Heart right ventricle (tissue), 16 donors: ENCODE data around the gene THAP9. TPM values are rescaled to one million over a fixed set of nuclear protein-coding genes. Genes with fewer than 3 reads are reported as not detected.

Source experiments
- ATAC-seq, 8 donors: fragments of 200-7000 bp; cut with Tn5 transposase; one replicate each; pipeline ENCODE4 v1.9.1; 2020; ENCODE audit warnings: mild to moderate bottlenecking in 8 of 8, moderate library complexity in 8 of 8, moderate number of reproducible peaks in 1 of 8
- DNase-seq, 2 donors: peaks; one replicate each; pipeline ENCODE4 v3.0.0-alpha.2; 2020
- H3K27ac ChIP-seq, 10 donors: fragments of 200-600 bp; sonication (generic) in 2 of 10; one replicate each; pipeline versions ENCODE4 v1.5.0 to v1.8.0; 2020 to 2022; ENCODE audit warnings: mild to moderate bottlenecking in 3 of 10
- H3K27me3 ChIP-seq, 7 donors: fragments of 200-600 bp; one replicate each; pipeline ENCODE4 v1.8.0; 2021 to 2022; ENCODE audit warnings: mild to moderate bottlenecking in 2 of 7
- H3K36me3 ChIP-seq, 9 donors: fragments of 200-600 bp; sonication (generic) in 1 of 9; one replicate each; pipeline versions ENCODE4 v1.5.0 to v1.8.0; 2020 to 2022; ENCODE audit warnings: mild to moderate bottlenecking in 2 of 9
- H3K4me1 ChIP-seq, 9 donors: fragments of 200-600 bp; sonication (generic) in 1 of 9; one replicate each; pipeline versions ENCODE4 v1.5.0 to v1.8.0; 2020 to 2022; ENCODE audit warnings: mild to moderate bottlenecking in 4 of 9
- H3K4me3 ChIP-seq, 10 donors: fragments of 200-600 bp; sonication (generic) in 2 of 10; one replicate each; pipeline versions ENCODE4 v1.5.0 to v1.8.0; 2020 to 2022; ENCODE audit warnings: mild to moderate bottlenecking in 7 of 10, moderate library complexity in 2 of 10
- H3K9me3 ChIP-seq, 11 donors: fragments of 200-600 bp in 10 of 11; sonication (generic) in 2 of 11; one replicate each; pipeline versions ENCODE4 v1.5.0 to v1.8.0; 2013 to 2022; ENCODE audit warnings: mild to moderate bottlenecking in 2 of 11, control low read depth in 1 of 11, moderate library complexity in 1 of 11
- WGBS, 2 donors: extraction: QIAGEN DNeasy Blood & Tissue Kit; methylation state at CpG; one replicate each; pipeline ENCODE4 v1.1.7; 2013; ENCODE audit warnings: inconsistent platforms in 1 of 2; 5-methylcytosine and 5-hydroxymethylcytosine counted together
- intact Hi-C, 10 donors: fragments of 100-400 bp; cut with DNase I; formaldehyde crosslinking; loops; one replicate each; pipeline versions ENCODE4 v1.11.1 to v1.14.2; 2022
- polyA plus RNA-seq, 2 donors: library from polyadenylated mRNA; stranded (reverse); fragments of 200-250 nt; gene quantifications; one replicate each; pipeline ENCODE4 v1.2.3, GENCODE V29; 2013
- total RNA-seq, 10 donors: library from RNA; stranded (reverse); fragmentation: NEBNext Ultra II Directional in 3 of 10; extraction: Animal tissue kit (Norgen Biotek cat#: 25700) in 3 of 10; gene quantifications; one replicate each; pipeline versions ENCODE4 v1.2.1 to v1.2.4, GENCODE V29; 2021 to 2023
- TF ChIP-seq, protein P1 (sequence below), 9 donors: fragments of 200-600 bp; sonication (generic) in 2 of 9; IDR thresholded peaks; one replicate each; pipeline versions ENCODE4 v1.5.0 to v1.8.0; 2021 to 2022; ENCODE audit warnings: antibody characterized with exemption in 9 of 9, mild to moderate bottlenecking in 5 of 9, moderate library complexity in 1 of 9
- donor health status: Arrhythmogenic right ventricular cardiomyopathy.
- donor health status: ischemic (EF 13 %, LVEDD 7.1; RV severe dilation, severe dysfunction).
- donor health status: healthy with polysubstance abuse.
- donor health status: DM: no; HTN: yes; CAD: no.
- donor health status: DM: no; HTN: no; CAD: no.
- donor health status: ischemic (EF 25% LVEDD 6.9; RV normal size, moderate dysfunction).
- donor health status: ischemic (EF 25% LVEDD 5.7; RV mildly dilated, moderate dysfunction).
- donor health status: healthy.
- donor health status: DM: yes; HTN: yes; CAD: no.
- donor health status: Ischemic cardiomyopathy.
- donor health status: ischemic (EF 35%, LVEDD 5.7; RV mildly dilated, moderate dysfunction).
- donor health status: nonischemic (EF 11% LVEDD 7.7; RV severe dilation, severe dysfunction).
- donor health status: DM: yes; HTN: yes; CAD: no.
- donor health status: PGD.
- donor health status: ischemic (EF 29% LVEDD 5.4; RV normal size, mild dysfunction).
- donor health status: nonischemic (EF 23%, LVEDD 6.1; RV moderate dilation, normal function).

THAP9 gene
- total and polyA plus RNA-seq, 12 donors, result 1.9 to 9.1 (median 5.7) TPM

DNA sequence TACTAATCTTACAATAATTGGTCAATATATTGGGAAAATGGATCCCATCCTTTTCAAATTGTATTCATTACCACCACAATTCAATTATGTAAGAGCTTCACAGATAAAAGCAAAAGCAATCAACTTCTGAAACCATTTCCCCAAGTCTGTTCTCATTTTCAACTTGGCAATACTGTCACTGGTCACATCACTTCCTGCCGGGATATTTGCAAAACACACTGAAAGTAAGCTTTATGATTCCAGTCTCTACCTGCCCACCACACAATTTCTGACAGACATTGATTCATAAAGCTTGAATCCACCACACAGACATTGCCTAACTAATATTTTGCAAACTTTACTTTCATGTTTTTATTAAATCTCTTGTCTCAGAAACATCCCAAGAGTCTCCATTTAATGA lies 56.5 kb downstream of the THAP9 start:
- no peaks in the 10 kb centered on the region for H3K27me3 ChIP-seq
- 81 to 83% methylated on average over 1 of the region's 1 CpG for WGBS, 2 donors
- no peak for DNase-seq
- no peak overlapping the region for H3K4me3 ChIP-seq
- H3K36me3 ChIP-seq, result peaks cover 0 to 31% (median 3%) of the 10 kb centered on the region in 9 donors
- H3K4me1 ChIP-seq, result peaks cover 0 to 11% (median 0%) of the 10 kb centered on the region in 9 donors
- TF ChIP-seq, protein P1, sequence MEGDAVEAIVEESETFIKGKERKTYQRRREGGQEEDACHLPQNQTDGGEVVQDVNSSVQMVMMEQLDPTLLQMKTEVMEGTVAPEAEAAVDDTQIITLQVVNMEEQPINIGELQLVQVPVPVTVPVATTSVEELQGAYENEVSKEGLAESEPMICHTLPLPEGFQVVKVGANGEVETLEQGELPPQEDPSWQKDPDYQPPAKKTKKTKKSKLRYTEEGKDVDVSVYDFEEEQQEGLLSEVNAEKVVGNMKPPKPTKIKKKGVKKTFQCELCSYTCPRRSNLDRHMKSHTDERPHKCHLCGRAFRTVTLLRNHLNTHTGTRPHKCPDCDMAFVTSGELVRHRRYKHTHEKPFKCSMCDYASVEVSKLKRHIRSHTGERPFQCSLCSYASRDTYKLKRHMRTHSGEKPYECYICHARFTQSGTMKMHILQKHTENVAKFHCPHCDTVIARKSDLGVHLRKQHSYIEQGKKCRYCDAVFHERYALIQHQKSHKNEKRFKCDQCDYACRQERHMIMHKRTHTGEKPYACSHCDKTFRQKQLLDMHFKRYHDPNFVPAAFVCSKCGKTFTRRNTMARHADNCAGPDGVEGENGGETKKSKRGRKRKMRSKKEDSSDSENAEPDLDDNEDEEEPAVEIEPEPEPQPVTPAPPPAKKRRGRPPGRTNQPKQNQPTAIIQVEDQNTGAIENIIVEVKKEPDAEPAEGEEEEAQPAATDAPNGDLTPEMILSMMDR (IDR thresholded peaks at IDR 0.05), result no peak
- ATAC-seq, result no peak
- no peak overlapping the region for H3K27ac ChIP-seq
- intact Hi-C loops, result no loop called here
- H3K9me3 ChIP-seq, result no peaks in the 10 kb centered on the region

DNA sequence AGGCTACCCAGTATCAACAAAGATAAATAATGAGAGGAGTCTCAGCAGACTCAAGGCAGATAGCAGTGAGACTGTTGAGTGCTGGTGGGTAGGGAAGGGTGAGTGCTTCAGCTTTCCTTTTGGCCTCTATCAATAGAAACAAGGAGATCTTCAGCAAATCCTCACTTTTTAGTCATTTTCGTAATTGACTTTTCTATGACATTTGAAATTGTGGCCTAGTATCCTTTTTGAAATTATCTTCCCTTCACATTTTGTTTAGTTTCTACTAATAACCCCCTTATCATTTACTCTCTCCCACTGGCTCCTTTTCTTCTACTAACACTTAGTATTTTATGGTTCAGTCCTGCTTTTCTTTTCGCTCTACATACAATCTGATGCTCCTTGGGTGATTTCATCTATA lies 65.2 kb downstream of the THAP9 start:
- 93 to 100% methylated on average over 2 of the region's 2 CpGs for WGBS, 2 donors
- Histone ChIP-seq H3K36me3 (peaks cover 0 to 81% (median 16%) of the 10 kb centered on the region in 9 donors), H3K9me3 (no peaks in the 10 kb centered on the region), H3K27ac (no peak overlapping the region), H3K4me1 (no peaks in the 10 kb centered on the region), H3K4me3 (no peak overlapping the region), H3K27me3 (no peaks in the 10 kb centered on the region)
- intact Hi-C loops, result no loop called here
- TF ChIP-seq, protein P1 (IDR thresholded peaks at IDR 0.05), result no peak
- no peak for ATAC-seq
- DNase-seq, result no peak

DNA sequence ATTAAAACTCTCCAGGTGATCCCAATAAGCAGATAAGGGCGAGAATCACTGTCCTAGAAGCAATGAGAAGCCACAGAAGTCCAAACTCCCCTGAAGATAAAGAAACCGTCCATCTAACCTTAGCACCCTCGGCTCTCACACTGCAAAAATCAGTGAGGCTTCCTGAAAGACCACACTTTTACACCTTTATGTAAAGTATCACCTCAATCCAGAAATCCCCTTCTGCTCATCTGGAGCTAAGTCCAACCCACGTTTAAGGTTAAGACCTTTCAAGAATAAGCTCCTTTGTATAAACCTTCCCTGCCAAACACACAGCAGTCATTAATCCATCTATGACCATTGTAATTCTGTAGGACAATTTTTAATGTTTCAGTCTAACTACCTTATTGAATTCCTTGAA lies 68.4 kb downstream of the THAP9 start:
- Histone ChIP-seq H3K27ac (no peak overlapping the region), H3K4me3 (no peak overlapping the region), H3K4me1 (no peaks in the 10 kb centered on the region), H3K27me3 (no peaks in the 10 kb centered on the region), H3K9me3 (no peaks in the 10 kb centered on the region), H3K36me3 (peaks cover 0 to 78% (median 16%) of the 10 kb centered on the region in 9 donors)
- TF ChIP-seq, protein P1 (IDR thresholded peaks at IDR 0.05), result no peak
- ATAC-seq, result no peak
- DNase-seq, result no peak
- intact Hi-C loops, result no loop called here
- 89 to 95% methylated on average over 4 of the region's 4 CpGs for WGBS, 2 donors

DNA sequence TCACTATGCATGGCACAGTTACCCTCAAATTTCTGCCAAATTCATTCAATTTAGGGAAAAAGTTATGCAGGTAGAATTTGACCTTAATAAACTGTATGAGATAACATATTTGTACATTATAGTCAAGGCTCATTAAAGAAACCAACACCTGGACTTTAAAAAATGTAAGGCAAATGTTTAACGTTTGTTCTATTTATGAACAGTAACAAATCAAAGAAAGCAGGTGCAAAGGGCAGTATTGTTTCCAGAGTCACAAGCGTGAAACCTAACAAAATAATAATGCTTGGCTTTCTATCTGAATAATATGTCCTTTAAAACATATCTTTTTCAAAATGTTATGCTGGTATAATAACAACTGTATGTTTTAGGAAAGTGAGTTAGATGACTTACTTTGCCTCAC lies 68.9 kb downstream of the THAP9 start:
- TF ChIP-seq, protein P1 (IDR thresholded peaks at IDR 0.05), result no peak
- intact Hi-C loops, result no loop called here
- Histone ChIP-seq H3K4me1 (no peaks in the 10 kb centered on the region), H3K27me3 (no peaks in the 10 kb centered on the region), H3K4me3 (no peak overlapping the region), H3K9me3 (no peaks in the 10 kb centered on the region), H3K36me3 (peaks cover 0 to 77% (median 16%) of the 10 kb centered on the region in 9 donors), H3K27ac (no peak overlapping the region)
- no peak for DNase-seq
- 97 to 98% methylated on average over 2 of the region's 2 CpGs for WGBS, 2 donors
- ATAC-seq, result no peak

Other genes with a start within 250 kb of the THAP9 start
- 1 to 10 TPM; 1.7 to 5.0 (median 3.0) TPM for gene SCD5, start 101.9 kb upstream of the THAP9 start, total RNA-seq
- gene SCD5, start 101.9 kb upstream of the THAP9 start, polyA plus RNA-seq, result 1 to 10 TPM; 3.8 to 6.7 TPM
- gene SEC31A, start 9.6 kb upstream of the THAP9 start, total RNA-seq, result 100 to 1,000 TPM in 7 of 10 donors, 10 to 100 TPM in 3; 86.3 to 163 (median 124) TPM
- gene SEC31A, start 9.6 kb upstream of the THAP9 start, polyA plus RNA-seq, result 100 to 1,000 TPM in 1 of 2 donors, 10 to 100 TPM in 1; 82.5 to 121 TPM
- 1 to 10 TPM; 6.0 to 9.4 (median 9.0) TPM for gene LIN54, start 110.1 kb downstream of the THAP9 start, total RNA-seq
- 1 to 10 TPM; 1.5 to 1.9 TPM for gene LIN54, start 110.1 kb downstream of the THAP9 start, polyA plus RNA-seq
- gene COPS4, start 134.4 kb downstream of the THAP9 start, total RNA-seq, result 10 to 100 TPM; 48.1 to 65.1 (median 57.5) TPM
- 10 to 100 TPM; 12.5 to 40.3 TPM for gene COPS4, start 134.4 kb downstream of the THAP9 start, polyA plus RNA-seq
- 1 to 10 TPM in 3 of 10 donors, under 1 TPM in 7; 0.39 to 9.4 (median 0.66) TPM for gene PLAC8, start 214.0 kb downstream of the THAP9 start, total RNA-seq
- gene PLAC8, start 214.0 kb downstream of the THAP9 start, polyA plus RNA-seq, result under 1 TPM; 0.51 to 0.64 TPM